Measurements from ENCODE around the gene SLC30A3. TPM values are rescaled to one million over a fixed set of nuclear protein-coding genes. Genes with fewer than 3 reads are reported as not detected.
A peak's percentile ranks its signal among the peaks of the same experiment; 100 is the strongest.

SLC30A3 gene
- polyA plus RNA-seq, 1 donor from 2014 or later, result not detected

DNA sequence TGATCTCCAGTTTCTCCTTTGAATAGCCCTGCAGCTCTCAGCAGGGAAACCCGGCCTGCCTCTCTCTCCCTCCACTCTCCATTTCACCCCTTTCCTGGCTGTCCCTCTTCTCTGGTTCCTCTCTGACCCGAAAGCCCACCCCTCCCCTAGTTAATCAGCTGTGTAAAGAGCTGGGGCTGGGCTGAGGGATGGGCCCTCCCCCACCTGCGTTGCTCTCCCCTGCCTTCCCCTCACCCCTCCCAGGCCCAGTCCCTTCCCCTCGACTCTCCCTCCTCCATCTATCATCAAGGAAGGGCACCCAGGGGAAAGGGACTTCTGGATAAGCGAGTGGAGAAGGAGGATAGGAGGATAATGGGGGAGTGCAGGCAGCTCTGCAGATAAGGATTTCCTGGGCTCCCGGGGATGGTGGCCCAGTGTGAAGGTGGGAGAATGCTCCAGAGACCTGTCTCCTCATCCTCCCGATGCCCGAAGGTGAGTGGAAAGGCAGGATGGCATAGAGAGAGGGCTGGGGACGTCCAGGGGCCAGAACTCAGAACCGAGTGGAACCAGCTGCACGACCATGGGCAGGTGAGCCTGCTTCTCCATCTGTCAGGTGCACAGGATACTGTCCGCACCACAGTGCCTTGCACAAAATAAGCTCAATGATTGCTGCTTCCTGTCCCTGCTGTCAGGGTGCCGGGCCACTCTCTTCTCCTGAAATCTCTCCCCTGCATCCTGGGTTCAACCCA is 12.0 kb downstream of the SLC30A3 start (continued):
- no peak for TF ChIP-seq MXI1 (conservative IDR thresholded peaks at IDR 0.05; ENCODE audit: poor library complexity, severe bottlenecking)

DNA sequence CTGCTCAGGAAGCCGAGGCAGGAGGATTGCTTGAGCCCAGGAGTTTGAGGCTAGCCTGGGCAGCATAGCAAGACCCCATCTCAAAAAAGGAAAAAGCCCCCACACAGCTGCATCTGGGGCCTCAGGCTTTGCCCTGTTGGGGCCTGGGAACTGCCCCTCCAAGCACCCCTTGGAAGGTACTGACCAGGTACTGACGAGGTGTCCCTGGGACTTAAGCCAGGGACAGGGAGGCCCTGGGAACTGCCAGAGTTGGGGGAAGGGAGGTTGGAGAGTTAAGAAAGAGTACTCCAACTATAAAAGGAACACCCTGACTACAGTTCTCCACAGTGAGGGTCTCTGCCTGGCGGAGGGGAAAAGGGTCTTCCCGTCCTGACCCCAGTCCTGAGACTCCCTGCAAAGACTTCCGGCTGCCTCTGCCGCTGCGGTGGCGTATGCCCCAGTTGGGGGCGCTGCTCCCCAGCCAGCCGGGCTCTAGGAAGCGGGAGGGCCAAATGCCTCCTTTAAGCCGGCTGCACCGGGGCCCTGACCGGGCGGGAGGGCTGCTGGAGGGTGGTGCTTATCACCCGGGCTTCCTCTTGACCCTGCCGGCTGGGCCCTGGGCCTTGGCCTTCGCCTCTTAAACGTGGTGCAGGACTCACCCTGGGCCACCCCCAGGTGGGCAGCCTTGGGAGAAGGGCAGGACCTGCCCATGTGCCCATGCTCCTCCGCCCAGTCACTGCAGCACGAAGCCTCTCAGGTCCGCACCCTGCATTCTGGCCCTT is 12.8 kb downstream of the SLC30A3 start:
- Histone ChIP-seq H3K9me3 (ENCODE audit: low read length) (no peaks in the 10 kb centered on the region), H3K27me3 (ENCODE audit: insufficient read depth, low read depth, low read length) (peaks cover 5% of the 10 kb centered on the region), H2AFZ (ENCODE audit: low read depth, low read length) (no peak overlapping the region), H3K9me2 (ENCODE audit: insufficient read depth, low read length) (no peaks in the 10 kb centered on the region), H3K4me2 (ENCODE audit: low read length) (no peak overlapping the region), H3K79me2 (replicated peaks; ENCODE audit: insufficient read depth, low read length) (no peaks in the 10 kb centered on the region), H3F3A (ENCODE audit: insufficient read depth, low read length, poor library complexity, severe bottlenecking) (no peaks in the 10 kb centered on the region), H3K36me3 (ENCODE audit: insufficient read depth, low read length) (no peaks in the 10 kb centered on the region), H3K9ac (ENCODE audit: low read length) (no peak overlapping the region), H3K4me3 (ENCODE audit: low read length) (no peak overlapping the region), H4K20me1 (ENCODE audit: insufficient read depth) (no peaks in the 10 kb centered on the region), H3K27ac (ENCODE audit: low read length) (no peak overlapping the region)
- TF ChIP-seq, protein P1, sequence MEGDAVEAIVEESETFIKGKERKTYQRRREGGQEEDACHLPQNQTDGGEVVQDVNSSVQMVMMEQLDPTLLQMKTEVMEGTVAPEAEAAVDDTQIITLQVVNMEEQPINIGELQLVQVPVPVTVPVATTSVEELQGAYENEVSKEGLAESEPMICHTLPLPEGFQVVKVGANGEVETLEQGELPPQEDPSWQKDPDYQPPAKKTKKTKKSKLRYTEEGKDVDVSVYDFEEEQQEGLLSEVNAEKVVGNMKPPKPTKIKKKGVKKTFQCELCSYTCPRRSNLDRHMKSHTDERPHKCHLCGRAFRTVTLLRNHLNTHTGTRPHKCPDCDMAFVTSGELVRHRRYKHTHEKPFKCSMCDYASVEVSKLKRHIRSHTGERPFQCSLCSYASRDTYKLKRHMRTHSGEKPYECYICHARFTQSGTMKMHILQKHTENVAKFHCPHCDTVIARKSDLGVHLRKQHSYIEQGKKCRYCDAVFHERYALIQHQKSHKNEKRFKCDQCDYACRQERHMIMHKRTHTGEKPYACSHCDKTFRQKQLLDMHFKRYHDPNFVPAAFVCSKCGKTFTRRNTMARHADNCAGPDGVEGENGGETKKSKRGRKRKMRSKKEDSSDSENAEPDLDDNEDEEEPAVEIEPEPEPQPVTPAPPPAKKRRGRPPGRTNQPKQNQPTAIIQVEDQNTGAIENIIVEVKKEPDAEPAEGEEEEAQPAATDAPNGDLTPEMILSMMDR (IDR thresholded peaks at IDR 0.05; ENCODE audit: poor library complexity, severe bottlenecking), result peak; percentile 38
- no peak for TF ChIP-seq POLR2AphosphoS5 (IDR thresholded peaks at IDR 0.05)

DNA sequence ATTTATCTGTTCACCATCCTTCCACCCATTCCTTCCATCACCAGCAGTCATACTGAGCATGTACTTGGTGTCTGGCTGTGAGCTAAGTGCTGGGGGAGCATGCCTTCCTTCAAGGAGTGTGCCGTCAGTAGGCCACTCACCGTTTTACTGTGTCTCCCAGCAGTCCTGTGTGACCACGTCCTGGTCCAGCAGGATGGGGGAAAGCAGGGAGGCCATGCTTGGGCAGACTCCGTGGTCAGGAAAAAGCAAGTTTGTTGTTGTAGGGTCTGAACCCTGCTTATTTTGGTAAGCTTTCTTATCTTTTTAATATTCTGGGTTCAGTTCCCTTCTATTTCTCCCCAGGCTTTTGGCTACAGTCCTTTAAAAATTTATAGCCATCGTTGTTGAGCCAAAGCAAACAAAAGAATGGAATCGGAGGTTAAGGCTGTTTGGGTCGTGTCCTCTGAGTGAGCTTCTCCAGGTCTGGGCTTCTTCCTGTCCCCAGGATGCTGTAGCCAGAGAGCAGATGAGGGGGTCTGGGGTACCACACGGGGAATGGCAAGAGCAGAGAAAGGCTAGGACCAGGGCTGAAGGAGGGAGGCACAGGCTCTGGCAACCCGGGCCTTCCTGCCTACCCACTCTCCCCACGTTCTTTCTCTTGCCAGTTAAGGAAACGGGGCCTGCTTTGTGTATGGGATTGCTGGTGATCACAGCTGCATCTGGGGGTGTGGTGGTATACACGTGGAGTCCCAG is 13.5 kb downstream of the SLC30A3 start:
- H4K20me1 ChIP-seq (ENCODE audit: insufficient read depth), result no peaks in the 10 kb centered on the region
- H3K79me2 ChIP-seq (replicated peaks; ENCODE audit: insufficient read depth, low read length), result no peaks in the 10 kb centered on the region
- H3K9me3 ChIP-seq (ENCODE audit: low read length), result no peaks in the 10 kb centered on the region
- H3F3A ChIP-seq (ENCODE audit: insufficient read depth, low read length, poor library complexity, severe bottlenecking), result no peaks in the 10 kb centered on the region
- no peak overlapping the region for H3K4me2 ChIP-seq (ENCODE audit: low read length)
- no peak overlapping the region for H3K4me3 ChIP-seq (ENCODE audit: low read length)
- TF ChIP-seq TAF1 (IDR thresholded peaks at IDR 0.05; ENCODE audit: low read depth) (no peak), RAD21 (conservative IDR thresholded peaks at IDR 0.05) (no peak), POLR2AphosphoS5 (IDR thresholded peaks at IDR 0.05) (no peak), SMC3 (conservative IDR thresholded peaks at IDR 0.05; ENCODE audit: poor library complexity) (no peak), EZH2 (IDR thresholded peaks at IDR 0.05; ENCODE audit: borderline replicate concordance, insufficient read depth, low read length, poor library complexity, severe bottlenecking) (no peak), EP300 (conservative IDR thresholded peaks at IDR 0.05; ENCODE audit: poor library complexity, severe bottlenecking) (no peak), MXI1 (conservative IDR thresholded peaks at IDR 0.05; ENCODE audit: poor library complexity, severe bottlenecking) (no peak)
- TF ChIP-seq, protein P1 (IDR thresholded peaks at IDR 0.05; ENCODE audit: poor library complexity, severe bottlenecking), result no peak
- TF ChIP-seq, protein P2, sequence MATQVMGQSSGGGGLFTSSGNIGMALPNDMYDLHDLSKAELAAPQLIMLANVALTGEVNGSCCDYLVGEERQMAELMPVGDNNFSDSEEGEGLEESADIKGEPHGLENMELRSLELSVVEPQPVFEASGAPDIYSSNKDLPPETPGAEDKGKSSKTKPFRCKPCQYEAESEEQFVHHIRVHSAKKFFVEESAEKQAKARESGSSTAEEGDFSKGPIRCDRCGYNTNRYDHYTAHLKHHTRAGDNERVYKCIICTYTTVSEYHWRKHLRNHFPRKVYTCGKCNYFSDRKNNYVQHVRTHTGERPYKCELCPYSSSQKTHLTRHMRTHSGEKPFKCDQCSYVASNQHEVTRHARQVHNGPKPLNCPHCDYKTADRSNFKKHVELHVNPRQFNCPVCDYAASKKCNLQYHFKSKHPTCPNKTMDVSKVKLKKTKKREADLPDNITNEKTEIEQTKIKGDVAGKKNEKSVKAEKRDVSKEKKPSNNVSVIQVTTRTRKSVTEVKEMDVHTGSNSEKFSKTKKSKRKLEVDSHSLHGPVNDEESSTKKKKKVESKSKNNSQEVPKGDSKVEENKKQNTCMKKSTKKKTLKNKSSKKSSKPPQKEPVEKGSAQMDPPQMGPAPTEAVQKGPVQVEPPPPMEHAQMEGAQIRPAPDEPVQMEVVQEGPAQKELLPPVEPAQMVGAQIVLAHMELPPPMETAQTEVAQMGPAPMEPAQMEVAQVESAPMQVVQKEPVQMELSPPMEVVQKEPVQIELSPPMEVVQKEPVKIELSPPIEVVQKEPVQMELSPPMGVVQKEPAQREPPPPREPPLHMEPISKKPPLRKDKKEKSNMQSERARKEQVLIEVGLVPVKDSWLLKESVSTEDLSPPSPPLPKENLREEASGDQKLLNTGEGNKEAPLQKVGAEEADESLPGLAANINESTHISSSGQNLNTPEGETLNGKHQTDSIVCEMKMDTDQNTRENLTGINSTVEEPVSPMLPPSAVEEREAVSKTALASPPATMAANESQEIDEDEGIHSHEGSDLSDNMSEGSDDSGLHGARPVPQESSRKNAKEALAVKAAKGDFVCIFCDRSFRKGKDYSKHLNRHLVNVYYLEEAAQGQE (IDR thresholded peaks at IDR 0.05; ENCODE audit: borderline replicate concordance), result no peak
- no peak overlapping the region for H2AFZ ChIP-seq (ENCODE audit: low read depth, low read length)
- peaks cover 5% of the 10 kb centered on the region for H3K27me3 ChIP-seq (ENCODE audit: insufficient read depth, low read depth, low read length)
- H3K9me2 ChIP-seq (ENCODE audit: insufficient read depth, low read length), result no peaks in the 10 kb centered on the region
- no peaks in the 10 kb centered on the region for H3K36me3 ChIP-seq (ENCODE audit: insufficient read depth, low read length)
- no peak overlapping the region for H3K27ac ChIP-seq (ENCODE audit: low read length)
- no peak overlapping the region for H3K9ac ChIP-seq (ENCODE audit: low read length)

Data from neural cell (in vitro differentiated cells).